Stimulated activated CD4-positive, alpha-beta T cell treated with anti-CD3 and anti-CD28 coated beads, Interleukin-1b, Interleukin-23, amount 100 ng/mL, for 4 hours (primary cell): ENCODE results near the gene SERTAD2.

Experiments used
- DNase-seq, 2 donors: peaks; one replicate each; pipeline ENCODE4 v3.0.0-alpha.2; 2020; ENCODE audit warnings: low read depth in 2 of 2

Gene SERTAD2

DNA sequence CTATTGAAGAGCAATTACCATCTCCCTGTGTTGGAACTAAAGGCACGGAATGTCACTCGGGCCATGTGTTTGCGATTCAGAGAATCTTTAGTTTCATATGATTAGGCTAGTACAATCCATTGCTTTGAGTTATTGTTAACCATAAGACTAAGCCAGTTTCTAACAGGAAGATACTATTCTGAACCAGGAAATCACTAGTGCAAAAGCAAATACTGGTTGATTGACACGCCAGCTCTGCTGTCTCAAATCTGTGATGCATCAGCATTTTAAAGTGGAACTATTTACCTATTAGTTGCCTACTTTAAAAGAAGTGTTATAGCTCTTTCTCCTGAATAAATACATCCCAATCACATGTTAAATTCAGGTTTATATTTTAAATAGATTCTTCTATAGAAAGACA, 67.7 kb downstream of the SERTAD2 start:
- no peak for DNase-seq

DNA sequence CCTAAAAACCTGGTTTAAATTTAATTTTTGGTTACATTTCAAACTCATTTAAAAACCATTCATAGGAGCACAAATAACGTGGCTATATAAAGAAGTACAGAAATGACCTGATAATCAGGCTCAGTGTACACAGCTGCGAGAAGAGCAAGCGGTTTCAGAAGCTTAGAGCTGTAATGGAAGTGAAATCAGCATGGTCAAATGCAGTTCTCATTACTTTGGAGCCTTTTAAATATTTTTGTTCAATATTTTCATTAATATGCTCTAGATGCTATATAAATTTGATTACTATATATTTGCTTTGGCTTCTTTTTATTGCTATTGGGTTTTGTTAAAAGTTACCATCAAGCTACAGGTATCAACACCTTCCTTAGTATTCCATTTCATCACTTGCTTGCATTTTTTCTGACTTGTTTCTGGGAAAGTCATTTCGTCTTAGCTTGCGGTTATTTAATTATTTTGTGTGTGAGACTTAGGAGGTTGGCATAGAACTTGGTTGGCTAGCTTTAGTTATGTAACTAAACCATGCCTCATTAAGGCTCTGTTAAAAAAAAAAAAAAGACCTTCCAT, 70.9 kb downstream of the SERTAD2 start:
- DNase-seq: no peak

GRCh38 chr2:64581777-64582539, 71.8 kb downstream of the SERTAD2 start:
- no peak for DNase-seq
